SK-N-SH (cell line): ENCODE measurements around the gene DCP2. TPM values are rescaled to one million over a fixed set of nuclear protein-coding genes. Genes with fewer than 3 reads are reported as not detected.

Experiments used
- CTCF ChIA-PET: fragments of 300-600, 350-600 bp; formaldehyde crosslinking; extraction: SDS; loops from one replicate; lab custom pipeline; 2021; lab: Yijun Ruan, JAX
- POLR2A ChIA-PET: fragments of 350-600 bp; sonication (Branson Sonifier 250); formaldehyde crosslinking; extraction: SDS; loops from one replicate; lab custom pipeline; 2020; ENCODE audit warnings: antibody characterized with exemption, inconsistent platforms; lab: Yijun Ruan, JAX
- DNase-seq: peaks from one replicate; pipeline ENCODE4 v3.0.0; 2012
- H2AFZ ChIP-seq: fragments of 200-600 bp; sonication (generic); 2 replicates; pipeline ENCODE4 v1.8.1; 2016; ENCODE audit warnings: antibody characterized with exemption, mild to moderate bottlenecking, low read depth
- H3F3A ChIP-seq: fragments of 200-600 bp; sonication (generic); replicated peaks from 2 replicates; pipeline ENCODE3; 2016; ENCODE audit warnings: antibody characterized with exemption, mild to moderate bottlenecking; ENCODE audit not compliant: insufficient read depth
- H3K27ac ChIP-seq, 2 experiments: fragments of 200-500 bp in 1 of 2; fragments of 200-600 bp in 1 of 2; sonication (Bioruptor generic) in 1 of 2; sonication (generic), shearing (Covaris generic) in 1 of 2; 2 replicates each; pipeline versions ENCODE4 v1.5.1 to v1.6.1; 2014 to 2016; ENCODE audit warnings: low read depth in 2 of 2, inconsistent platforms in 1 of 2, low read length in 1 of 2, mild to moderate bottlenecking in 1 of 2, mixed read lengths in 1 of 2
- H3K27me3 ChIP-seq: fragments of 200-600 bp; sonication (generic), shearing (Covaris generic); 2 replicates; pipeline ENCODE4 v1.6.1; 2016; ENCODE audit warnings: mixed run types; ENCODE audit not compliant: insufficient read depth
- H3K36me3 ChIP-seq, 2 experiments: fragments of 200-500 bp in 1 of 2; fragments of 200-600 bp in 1 of 2; sonication (Bioruptor generic) in 1 of 2; sonication (generic) in 1 of 2; replicated peaks in 1 of 2; 2 replicates each; pipeline versions ENCODE3 to v1.5.1; 2014 to 2016; ENCODE audit warnings: low read length in 1 of 2, mild to moderate bottlenecking in 1 of 2; ENCODE audit not compliant: insufficient read depth in 2 of 2, control insufficient read depth in 1 of 2
- H3K4me1 ChIP-seq, 2 experiments: fragments of 200-500 bp in 1 of 2; fragments of 200-600 bp in 1 of 2; sonication (Bioruptor generic) in 1 of 2; sonication (generic), shearing (Covaris generic) in 1 of 2; 2 replicates each; pipeline versions ENCODE4 v1.5.1 to v1.6.1; 2014 to 2016; ENCODE audit warnings: low read depth in 1 of 2, low read length in 1 of 2, mixed run types in 1 of 2; ENCODE audit not compliant: insufficient read depth in 2 of 2, control insufficient read depth in 1 of 2
- H3K4me2 ChIP-seq: fragments of 200-600 bp; sonication (generic), shearing (Covaris generic); 2 replicates; pipeline ENCODE4 v1.6.1; 2017; ENCODE audit warnings: mixed run types
- H3K4me3 ChIP-seq, 2 experiments: fragments of 200-500 bp in 1 of 2; fragments of 200-600 bp in 1 of 2; sonication (Bioruptor generic) in 1 of 2; sonication (generic), shearing (Covaris generic) in 1 of 2; 2 replicates each; pipeline versions ENCODE4 v1.5.1 to v1.8.1; 2014 to 2016; ENCODE audit warnings: low read depth in 2 of 2, inconsistent platforms in 1 of 2, low read length in 1 of 2, mild to moderate bottlenecking in 1 of 2, mixed read lengths in 1 of 2, moderate library complexity in 1 of 2
- H3K79me2 ChIP-seq: fragments of 200-600 bp; sonication (generic); 2 replicates; pipeline ENCODE4 v1.8.1; 2017; ENCODE audit warnings: mild to moderate bottlenecking; ENCODE audit not compliant: insufficient read depth
- H3K9ac ChIP-seq: fragments of 200-600 bp; sonication (generic); 2 replicates; pipeline ENCODE4 v1.6.1; 2017; ENCODE audit warnings: mixed run types
- H3K9me2 ChIP-seq: fragments of 200-600 bp; sonication (generic); 2 replicates; pipeline ENCODE4 v1.6.1; 2017; ENCODE audit warnings: mixed run types
- H3K9me3 ChIP-seq: fragments of 200-600 bp; sonication (generic); 2 replicates; pipeline ENCODE4 v1.6.1; 2017; ENCODE audit warnings: mixed run types, mild to moderate bottlenecking, moderate library complexity
- H4K20me1 ChIP-seq: fragments of 200-600 bp; sonication (generic); 2 replicates; pipeline ENCODE4 v1.6.1; 2017; ENCODE audit warnings: mild to moderate bottlenecking, mixed run types; ENCODE audit not compliant: insufficient read depth
- CHD2 ChIP-seq: fragments of 150-350 bp; IDR thresholded peaks from 2 replicates; pipeline ENCODE4 v1.6.1; 2018; ENCODE audit warnings: low read length; ENCODE audit not compliant: partially characterized antibody
- ELF1 ChIP-seq: IDR thresholded peaks from 2 replicates; pipeline ENCODE4 v1.4.0; 2012
- EZH2phosphoT487 ChIP-seq: fragments of 200-600 bp; sonication (generic); IDR thresholded peaks from 2 replicates; pipeline ENCODE4 v1.6.1; 2017; ENCODE audit warnings: low read depth, mixed run types, mild to moderate bottlenecking, antibody characterized with exemption, moderate library complexity, borderline replicate concordance
- FOXM1 ChIP-seq: IDR thresholded peaks from 2 replicates; pipeline ENCODE4 v1.4.0; 2012; ENCODE audit warnings: low read depth, mild to moderate bottlenecking
- GABPA ChIP-seq: IDR thresholded peaks from 2 replicates; pipeline ENCODE4 v1.4.0; 2012; ENCODE audit warnings: low read depth, mild to moderate bottlenecking
- IRF3 ChIP-seq: fragments of 150-350 bp; IDR thresholded peaks from 2 replicates; pipeline ENCODE4 v1.6.1; 2016; ENCODE audit warnings: mild to moderate bottlenecking, low read depth, low read length
- JUND ChIP-seq: IDR thresholded peaks from 2 replicates; pipeline ENCODE4 v1.4.0; 2012
- MAX ChIP-seq: IDR thresholded peaks from 2 replicates; pipeline ENCODE4 v1.4.0; 2012; ENCODE audit warnings: low read depth
- MEF2A ChIP-seq: IDR thresholded peaks from 2 replicates; pipeline ENCODE4 v1.4.0; 2012; ENCODE audit warnings: low read depth, borderline replicate concordance
- NRF1 ChIP-seq: IDR thresholded peaks from 2 replicates; pipeline ENCODE4 v1.6.1; 2012; ENCODE audit warnings: low read depth, mild to moderate bottlenecking, low read length
- POLR2AphosphoS5 ChIP-seq: IDR thresholded peaks from 2 replicates; pipeline ENCODE4 v1.6.1; 2012; ENCODE audit warnings: low read depth, low read length
- RCOR1 ChIP-seq: fragments of 150-350 bp; IDR thresholded peaks from 2 replicates; pipeline ENCODE4 v1.6.1; 2017; ENCODE audit warnings: antibody characterized with exemption, low read length
- REST ChIP-seq: IDR thresholded peaks from 2 replicates; pipeline ENCODE4 v1.6.1; 2012; ENCODE audit warnings: mild to moderate bottlenecking, low read depth, low read length, moderate library complexity
- RFX5 ChIP-seq: IDR thresholded peaks from 2 replicates; pipeline ENCODE4 v1.6.1; 2012; ENCODE audit warnings: mild to moderate bottlenecking, improper control_type of control experiment, low read length
- SIN3A ChIP-seq: IDR thresholded peaks from 2 replicates; pipeline ENCODE4 v1.6.1; 2012; ENCODE audit warnings: low read depth, mild to moderate bottlenecking, low read length, moderate library complexity, borderline replicate concordance
- USF1 ChIP-seq: IDR thresholded peaks from 2 replicates; pipeline ENCODE4 v1.4.0; 2012; ENCODE audit warnings: low read depth, borderline replicate concordance
- USF2 ChIP-seq: fragments of 150-350 bp; IDR thresholded peaks from 2 replicates; pipeline ENCODE4 v1.6.1; 2017; ENCODE audit warnings: antibody characterized with exemption, low read length, low read depth, borderline replicate concordance
- YY1 ChIP-seq: IDR thresholded peaks from 2 replicates; pipeline ENCODE4 v1.4.0; 2012; ENCODE audit warnings: low read depth, mild to moderate bottlenecking
- ZBTB33 ChIP-seq: IDR thresholded peaks from 2 replicates; pipeline ENCODE4 v1.4.0; 2012; ENCODE audit warnings: low read depth, borderline replicate concordance
- WGBS: methylation state at CpG from one replicate; pipeline ENCODE4 v1.1.6; 2017; ENCODE audit warnings: low lambda C conversion rate; 5-methylcytosine and 5-hydroxymethylcytosine counted together
- polyA plus RNA-seq, 3 experiments: library from polyadenylated mRNA; depleted of rRNA; stranded (reverse); fragments of >200 nt; gene quantifications; 2 replicates each; pipeline ENCODE4 v1.2.3, GENCODE V29; 2012

The DCP2 gene
- polyA plus RNA-seq, 1 of the 3 experiments (the other 2 are of a cell fraction), result 6.0 TPM

- no peak overlapping the region for H2AFZ ChIP-seq
- ChIA-PET CTCF (no interaction called here), POLR2A (no interaction called here)
- TF ChIP-seq YY1, result no peak
- H4K20me1 ChIP-seq, result no peaks in the 10 kb centered on the region
- H3K9ac ChIP-seq, result no peak overlapping the region
- H3K27ac ChIP-seq, result no peak overlapping the region
- no peaks in the 10 kb centered on the region for H3K9me3 ChIP-seq
- H3K27me3 ChIP-seq, result no peaks in the 10 kb centered on the region
- H3K4me2 ChIP-seq, result no peak overlapping the region
- H3F3A ChIP-seq, result peaks cover 6% of the 10 kb centered on the region
- peaks cover 4 to 12% of the 10 kb centered on the region in 2 experiments; a peak in 3 of 4 replicates for H3K4me1 ChIP-seq
- H3K79me2 ChIP-seq, result no peaks in the 10 kb centered on the region
- WGBS, result 84% methylated on average over 6 of the region's 10 CpGs
- no peak overlapping the region for H3K4me3 ChIP-seq
- DNase-seq, result no peak
- H3K36me3 ChIP-seq, result no peaks in the 10 kb centered on the region
- no peaks in the 10 kb centered on the region for H3K9me2 ChIP-seq
These were observed 72.3 kb downstream of the DCP2 start for GRCh38 chr5:113048931-113049330.

- no peaks in the 10 kb centered on the region for H4K20me1 ChIP-seq
- WGBS, result 58% methylated on average over 9 of the region's 9 CpGs
- no peak for DNase-seq
- POLR2A ChIA-PET, result no interaction called here
- H3K27ac ChIP-seq, result peak overlapping the region in 1 of 2 experiments; percentile 45; a peak in 2 of 4 replicates
- H3K4me1 ChIP-seq, result peaks cover 0 to 12% of the 10 kb centered on the region in 2 experiments; a peak in 2 of 4 replicates
- H3K9ac ChIP-seq, result no peak overlapping the region
- H2AFZ ChIP-seq, result peak overlapping the region; percentile 53; the same call in 1 of the 2 replicates
- H3K4me2 ChIP-seq, result peak overlapping the region; percentile 53
- peaks cover 6% of the 10 kb centered on the region for H3F3A ChIP-seq
- CTCF ChIA-PET, result no interaction called here
- H3K9me3 ChIP-seq, result no peaks in the 10 kb centered on the region
- no peaks in the 10 kb centered on the region for H3K36me3 ChIP-seq
- H3K79me2 ChIP-seq, result no peaks in the 10 kb centered on the region
- H3K27me3 ChIP-seq, result no peaks in the 10 kb centered on the region
- H3K4me3 ChIP-seq, result no peak overlapping the region
- H3K9me2 ChIP-seq, result no peaks in the 10 kb centered on the region
- TF ChIP-seq CHD2 (no peak), MEF2A (no peak), SIN3A (no peak), USF1 (no peak), RFX5 (no peak), REST (no peak), MAX (no peak), NRF1 (no peak), POLR2AphosphoS5 (no peak), EZH2phosphoT487 (no peak), RCOR1 (no peak), FOXM1 (no peak), GABPA (no peak), USF2 (no peak), ZBTB33 (no peak), ELF1 (no peak), JUND (peak; percentile 47; the same call in 1 of the 2 replicates), IRF3 (no peak)
These were observed 74.3 kb downstream of the DCP2 start for GRCh38 chr5:113050721-113051382.
